ENCODE results near the gene FLYWCH1. TPM values are rescaled to one million over a fixed set of nuclear protein-coding genes. Genes with fewer than 3 reads are reported as not detected.
A peak's percentile ranks its signal among the peaks of the same experiment; 100 is the strongest.
"Not testable (repeated sequence)": the region's sequence is repeated elsewhere in the genome, so short reads cannot be mapped to it uniquely, and the experiment has no call there.

FLYWCH1 gene
- total and polyA plus RNA-seq, 2 donors (not counting 1 experiment from before 2014, with no cell fraction given), result 78.3 to 120 TPM

GRCh38 chr16:2927010-2927646 is 15.4 kb downstream of the FLYWCH1 start:
- H3K27me3 Mint-ChIP-seq, result no peaks in the 10 kb centered on the region
- no peak overlapping the region for H3K27ac Mint-ChIP-seq
- 21% methylated on average over 11 of the region's 19 CpGs for WGBS (ENCODE audit: insufficient coverage)

GRCh38 chr16:2928151-2928550 is 16.4 kb downstream of the FLYWCH1 start:
- WGBS (ENCODE audit: insufficient coverage), result 91% methylated on average over 3 of the region's 4 CpGs
- H3K27me3 Mint-ChIP-seq, result not testable (repeated sequence)

More at GRCh38 chr16:2927010-2927646, 15.4 kb downstream of the FLYWCH1 start:
- H3K4me2 ChIP-seq (replicated peaks; ENCODE audit: low read depth, low read length, poor library complexity, severe bottlenecking), result peak overlapping the region; percentile 61
- H3K27me3 ChIP-seq (replicated peaks in 1 of 4; ENCODE audit: control extremely low read depth in 1 of 4, control insufficient read depth in 3 of 4, insufficient read depth in 4 of 4, low read length in 3 of 4), result no peaks in the 10 kb centered on the region
- H3K4me3 ChIP-seq (ENCODE audit: control extremely low read depth in 1 of 5, extremely low read depth in 1 of 5, insufficient read depth in 1 of 5, low read depth in 2 of 5, low read length in 4 of 5), result no peak overlapping the region
- Mint-ChIP-seq H3K9me3 (ENCODE audit: insufficient read depth) (no peaks in the 10 kb centered on the region), H3K4me3 (peak overlapping the region; percentile 17), H3K4me1 (peaks cover 7% of the 10 kb centered on the region)
- no peak overlapping the region for H3K9ac ChIP-seq (ENCODE audit: low read length)
- H4K20me1 ChIP-seq (ENCODE audit: control insufficient read depth, insufficient read depth, low read length, poor library complexity, severe bottlenecking), result peaks cover 5% of the 10 kb centered on the region
- no peaks in the 10 kb centered on the region for H3K9me3 ChIP-seq (ENCODE audit: control extremely low read depth in 1 of 3, control insufficient read depth in 2 of 3, insufficient read depth in 1 of 3, low read length in 2 of 3)
- DNase-seq, result peak; percentile 91
- no peak for TF ChIP-seq EZH2 (IDR thresholded peaks at IDR 0.05; ENCODE audit: borderline replicate concordance, insufficient read depth, low read depth, low read length, poor library complexity, severe bottlenecking)
- TF ChIP-seq, protein P1, sequence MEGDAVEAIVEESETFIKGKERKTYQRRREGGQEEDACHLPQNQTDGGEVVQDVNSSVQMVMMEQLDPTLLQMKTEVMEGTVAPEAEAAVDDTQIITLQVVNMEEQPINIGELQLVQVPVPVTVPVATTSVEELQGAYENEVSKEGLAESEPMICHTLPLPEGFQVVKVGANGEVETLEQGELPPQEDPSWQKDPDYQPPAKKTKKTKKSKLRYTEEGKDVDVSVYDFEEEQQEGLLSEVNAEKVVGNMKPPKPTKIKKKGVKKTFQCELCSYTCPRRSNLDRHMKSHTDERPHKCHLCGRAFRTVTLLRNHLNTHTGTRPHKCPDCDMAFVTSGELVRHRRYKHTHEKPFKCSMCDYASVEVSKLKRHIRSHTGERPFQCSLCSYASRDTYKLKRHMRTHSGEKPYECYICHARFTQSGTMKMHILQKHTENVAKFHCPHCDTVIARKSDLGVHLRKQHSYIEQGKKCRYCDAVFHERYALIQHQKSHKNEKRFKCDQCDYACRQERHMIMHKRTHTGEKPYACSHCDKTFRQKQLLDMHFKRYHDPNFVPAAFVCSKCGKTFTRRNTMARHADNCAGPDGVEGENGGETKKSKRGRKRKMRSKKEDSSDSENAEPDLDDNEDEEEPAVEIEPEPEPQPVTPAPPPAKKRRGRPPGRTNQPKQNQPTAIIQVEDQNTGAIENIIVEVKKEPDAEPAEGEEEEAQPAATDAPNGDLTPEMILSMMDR (IDR thresholded peaks at IDR 0.05), result peak; percentile 94
- intact Hi-C loops (cut with micrococcal nuclease), result loop anchor here (1.0 to 2.0 kb wide), 2 partner anchors 44 to 52 kb away; partner anchors contain the start of gene FLYWCH2
- ChIA-PET POLR2A (interaction anchor here (0.6 to 0.8 kb wide), 2 partner anchors 48 to 59 kb away, joined by 3 to 4 read pairs; no protein-coding TSS in a partner anchor), CTCF (interaction anchor here (0.5 to 1.9 kb wide), 27 partner anchors 8 to 263 kb away, joined by 3 to 9 read pairs (median 3); partner anchors contain the start of genes FLYWCH1, FLYWCH2 and PAQR4)
- peak overlapping the region; percentile 60 for H2AFZ ChIP-seq (ENCODE audit: insufficient read depth, low read depth, low read length, poor library complexity, severe bottlenecking)
- peaks cover 0 to 9% of the 10 kb centered on the region in 2 experiments for H3K36me3 ChIP-seq (replicated peaks in 1 of 2; ENCODE audit: control extremely low read depth in 1 of 2, control insufficient read depth in 1 of 2, extremely low read depth in 1 of 2, insufficient read depth in 2 of 2, low read length in 1 of 2)
- peaks cover 4 to 9% of the 10 kb centered on the region in 2 donors for H3K4me1 ChIP-seq (ENCODE audit: control insufficient read depth in 2 of 2, insufficient read depth in 2 of 2, low read length in 2 of 2)
- peak; percentile 100 for ATAC-seq (ENCODE audit: low read depth)
- H3K79me2 ChIP-seq (ENCODE audit: control insufficient read depth, insufficient read depth, low read length), result peaks cover 9% of the 10 kb centered on the region
- H3K27ac ChIP-seq (ENCODE audit: low read length in 2 of 2), result no peak overlapping the region

More at GRCh38 chr16:2928151-2928550, 16.4 kb downstream of the FLYWCH1 start:
- H3K27ac Mint-ChIP-seq; POLR2A ChIA-PET; H3K4me3 ChIP-seq (ENCODE audit: control extremely low read depth in 1 of 5, extremely low read depth in 1 of 5, insufficient read depth in 1 of 5, low read depth in 2 of 5, low read length in 4 of 5); H3K27me3 ChIP-seq (replicated peaks in 1 of 4; ENCODE audit: control extremely low read depth in 1 of 4, control insufficient read depth in 3 of 4, insufficient read depth in 4 of 4, low read length in 3 of 4); H3K79me2 ChIP-seq (ENCODE audit: control insufficient read depth, insufficient read depth, low read length); intact Hi-C loops (cut with micrococcal nuclease); H3K27ac ChIP-seq (ENCODE audit: low read length in 2 of 2); H3K4me2 ChIP-seq (replicated peaks; ENCODE audit: low read depth, low read length, poor library complexity, severe bottlenecking); H3K4me1 ChIP-seq (ENCODE audit: control insufficient read depth in 2 of 2, insufficient read depth in 2 of 2, low read length in 2 of 2); ATAC-seq (ENCODE audit: low read depth); H3K4me3 Mint-ChIP-seq; DNase-seq; H4K20me1 ChIP-seq (ENCODE audit: control insufficient read depth, insufficient read depth, low read length, poor library complexity, severe bottlenecking); H3K4me1 Mint-ChIP-seq; H3K9ac ChIP-seq (ENCODE audit: low read length); H3K9me3 ChIP-seq (ENCODE audit: control extremely low read depth in 1 of 3, control insufficient read depth in 2 of 3, insufficient read depth in 1 of 3, low read length in 2 of 3); H3K9me3 Mint-ChIP-seq (ENCODE audit: insufficient read depth); H2AFZ ChIP-seq (ENCODE audit: insufficient read depth, low read depth, low read length, poor library complexity, severe bottlenecking); H3K36me3 ChIP-seq (replicated peaks in 1 of 2; ENCODE audit: control extremely low read depth in 1 of 2, control insufficient read depth in 1 of 2, extremely low read depth in 1 of 2, insufficient read depth in 2 of 2, low read length in 1 of 2): not testable (repeated sequence)
- CTCF ChIA-PET, result interaction anchor here (1.2 to 1.8 kb wide), 2 partner anchors 24 to 62 kb away, joined by 3 to 5 read pairs; no protein-coding TSS in a partner anchor

Data from B cell (primary cell).